ENCODE measurements around the gene RAP2C. TPM values are rescaled to one million over a fixed set of nuclear protein-coding genes. Genes with fewer than 3 reads are reported as not detected.
"Not testable (repeated sequence)": the region's sequence is repeated elsewhere in the genome, so short reads cannot be mapped to it uniquely, and the experiment has no call there.

RAP2C gene
- total RNA-seq, 1 donor = 30.2 TPM

- DNase-seq (ENCODE audit: low read depth) = no peak
- no peak overlapping the region for H3K4me3 ChIP-seq (ENCODE audit: low read depth, low read length)
- no peak for TF ChIP-seq CTCF (IDR thresholded peaks at IDR 0.05; ENCODE audit: insufficient read depth, low read depth, low read length)
These were observed 47.8 kb downstream of the RAP2C start for GRCh38 chrX:132171478-132171877.

DNA sequence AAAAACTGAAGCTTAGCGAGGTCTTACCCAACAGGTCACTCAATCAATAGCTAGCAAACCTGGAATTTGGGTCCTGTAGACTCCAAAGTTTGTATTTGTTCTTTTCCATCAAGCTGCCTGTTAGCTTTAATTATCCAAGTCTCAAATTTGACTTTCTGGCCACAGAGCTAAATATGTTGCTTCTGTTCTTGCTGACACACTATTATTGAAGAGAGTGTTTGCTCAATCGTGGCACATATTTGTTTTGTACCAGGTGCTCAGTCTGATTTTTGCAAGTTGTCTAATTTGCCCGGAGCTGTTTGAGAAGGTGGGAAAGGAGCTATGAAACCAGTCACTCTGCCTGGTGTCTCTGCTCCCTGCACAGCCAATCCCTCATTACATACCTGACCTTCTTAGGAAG, 49.7 kb downstream of the RAP2C start:
- no peak for TF ChIP-seq CTCF (IDR thresholded peaks at IDR 0.05; ENCODE audit: insufficient read depth, low read depth, low read length)
- DNase-seq (ENCODE audit: low read depth) = no peak

DNA sequence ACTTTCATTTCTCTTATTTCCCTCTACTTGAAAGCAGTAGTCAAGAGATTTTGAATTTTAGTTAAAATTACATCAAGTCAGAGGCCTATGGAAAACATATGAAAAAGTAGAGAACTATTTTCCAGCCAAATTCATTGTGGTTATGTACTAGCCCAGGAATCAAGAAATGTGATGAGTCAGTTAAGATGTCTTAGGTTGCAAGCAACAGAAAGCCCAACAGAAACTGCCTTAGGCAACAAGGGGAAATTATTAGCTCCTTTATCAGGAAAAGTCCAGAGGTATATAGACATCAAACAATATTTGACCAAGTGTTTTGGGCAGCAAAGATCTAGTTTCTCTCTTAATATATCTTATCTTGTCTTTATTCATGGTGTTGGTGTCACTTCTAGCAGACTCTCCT, 53.6 kb downstream of the RAP2C start:
- no peak for DNase-seq (ENCODE audit: low read depth)
- no peak for TF ChIP-seq CTCF (IDR thresholded peaks at IDR 0.05; ENCODE audit: insufficient read depth, low read depth, low read length)

More for the DNA sequence above, 49.7 kb downstream of the RAP2C start:
- no peak overlapping the region for H3K4me3 ChIP-seq (ENCODE audit: low read depth, low read length)

DNA sequence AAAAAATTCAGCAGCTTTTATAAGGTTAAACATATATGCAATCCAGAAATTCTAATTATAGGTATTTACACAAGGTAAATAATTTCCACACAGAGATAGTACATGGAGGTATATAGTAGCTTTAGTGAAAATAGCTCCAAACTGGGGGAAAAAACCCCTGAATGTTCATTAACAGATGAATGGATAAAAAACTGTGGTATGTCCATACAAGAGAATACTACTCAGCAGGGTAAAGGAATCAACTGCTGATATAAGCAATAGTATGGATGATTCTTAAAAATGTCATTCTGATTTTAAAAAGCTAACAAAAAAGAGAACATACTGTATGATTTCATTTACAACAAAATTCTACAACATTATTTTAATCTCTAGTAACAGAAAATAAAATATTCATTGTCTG, 54.2 kb downstream of the RAP2C start:
- DNase-seq (ENCODE audit: low read depth) = no peak
- no peak overlapping the region for H3K4me3 ChIP-seq (ENCODE audit: low read depth, low read length)
- no peak for TF ChIP-seq CTCF (IDR thresholded peaks at IDR 0.05; ENCODE audit: insufficient read depth, low read depth, low read length)

More for the DNA sequence above, 53.6 kb downstream of the RAP2C start:
- H3K4me3 ChIP-seq (ENCODE audit: low read depth, low read length) = no peak overlapping the region

- H3K4me3 ChIP-seq (ENCODE audit: low read depth, low read length); DNase-seq (ENCODE audit: low read depth): not testable (repeated sequence)
These were observed 56.2 kb downstream of the RAP2C start for GRCh38 chrX:132163094-132163493.

- TF ChIP-seq CTCF (IDR thresholded peaks at IDR 0.05; ENCODE audit: insufficient read depth, low read depth, low read length) = no peak
- no peak for DNase-seq (ENCODE audit: low read depth)
These were observed 66.1 kb downstream of the RAP2C start for GRCh38 chrX:132153166-132153565.

More at GRCh38 chrX:132153166-132153565, 66.1 kb downstream of the RAP2C start:
- no peak overlapping the region for H3K4me3 ChIP-seq (ENCODE audit: low read depth, low read length)

Other genes starting within 250 kb of the RAP2C start
- 4.8 and 9.1 TPM in 2 replicates for gene STK26, start 196.1 kb downstream of the RAP2C start, total RNA-seq
- gene FRMD7, start 91.4 kb downstream of the RAP2C start, total RNA-seq = not detected in 2 replicates

Data from fibroblast of villous mesenchyme (primary cell).